Gastroesophageal sphincter (tissue), 4 donors: ENCODE measurements around the gene ZNF227. TPM values are rescaled to one million over a fixed set of nuclear protein-coding genes. Genes with fewer than 3 reads are reported as not detected.
"Not testable (repeated sequence)": the region's sequence is repeated elsewhere in the genome, so short reads cannot be mapped to it uniquely, and the experiment has no call there.

Experiments
- ATAC-seq: fragments of 150-250 bp; one replicate; pipeline ENCODE4 v1.9.1; 2016; ENCODE audit warnings: mild to moderate bottlenecking, moderate library complexity
- H3K27ac ChIP-seq, 4 donors: fragments of 200-600 bp; sonication (generic) in 3 of 4; 1 replicate in 3 of 4; 2 replicates in 1 of 4; pipeline ENCODE4 v1.5.1; 2016 to 2019
- H3K27me3 ChIP-seq: fragments of 200-600 bp; sonication (generic); one replicate; pipeline ENCODE4 v1.5.1; 2019
- H3K36me3 ChIP-seq, 2 donors: fragments of 200-600 bp; sonication (generic); one replicate each; pipeline ENCODE4 v1.5.1; 2019; ENCODE audit warnings: control low read depth in 1 of 2
- H3K4me1 ChIP-seq, 3 donors: fragments of 200-600 bp; sonication (generic); 1 replicate in 2 of 3; 2 replicates in 1 of 3; pipeline ENCODE4 v1.5.1; 2016 to 2019; ENCODE audit warnings: control low read depth in 2 of 3
- H3K4me3 ChIP-seq, 2 donors: fragments of 200-600 bp; sonication (generic); one replicate each; pipeline ENCODE4 v1.5.1; 2019; ENCODE audit warnings: mild to moderate bottlenecking in 1 of 2, moderate library complexity in 1 of 2
- H3K9me3 ChIP-seq, 3 donors: fragments of 200-600 bp; sonication (generic); one replicate each; pipeline ENCODE4 v1.5.1; 2017 to 2019; ENCODE audit warnings: control low read depth in 2 of 3
- EP300 ChIP-seq: sonication (generic); formaldehyde crosslinking; IDR thresholded peaks from one replicate; pipeline ENCODE4 v1.6.1; 2017; ENCODE audit warnings: antibody characterized with exemption, mild to moderate bottlenecking
- POLR2A ChIP-seq, 2 donors: fragments of 450-650 bp; IDR thresholded peaks; one replicate each; pipeline ENCODE4 v1.6.1; 2017; ENCODE audit warnings: antibody characterized with exemption in 2 of 2, mild to moderate bottlenecking in 2 of 2, moderate library complexity in 1 of 2
- POLR2AphosphoS5 ChIP-seq: sonication (generic); formaldehyde crosslinking; IDR thresholded peaks from one replicate; pipeline ENCODE4 v1.6.1; 2017; ENCODE audit warnings: antibody characterized with exemption
- WGBS, 2 donors: methylation state at CpG; one replicate each; pipeline ENCODE4 v1.1.5; 2018; ENCODE audit warnings: low coverage in 1 of 2; 5-methylcytosine and 5-hydroxymethylcytosine counted together
- total RNA-seq, 4 donors: library from RNA; depleted of rRNA; stranded (reverse); fragments of >200 nt; gene quantifications; one replicate each; pipeline ENCODE4 v1.1.0, GENCODE V29; 2016
- TF ChIP-seq, protein P1 (sequence below), 4 experiments: fragments of 200-600 bp in 2 of 4; fragments of 450-650 bp in 2 of 4; sonication (generic) in 1 of 4; IDR thresholded peaks; one replicate each; pipeline ENCODE4 v1.5.1; 2017 to 2019; ENCODE audit warnings: antibody characterized with exemption in 4 of 4, mild to moderate bottlenecking in 2 of 4, moderate library complexity in 2 of 4

Gene ZNF227
- total RNA-seq, 4 donors from 2014 or later, result 10.6 to 19.3 (median 14.7) TPM

- no peaks in the 10 kb centered on the region for H3K27me3 ChIP-seq
- no peak for ATAC-seq
- peaks cover 0 to 14% (median 4%) of the 10 kb centered on the region in 3 donors for H3K4me1 ChIP-seq
- H3K9me3 ChIP-seq, result peaks cover 0 to 4% (median 0%) of the 10 kb centered on the region in 3 donors
- peak overlapping the region; percentile 47 to 90 (median 86) for H3K27ac ChIP-seq
- H3K4me3 ChIP-seq, result peak overlapping the region; percentile 56 to 71
- WGBS, 2 donors, result 3 to 20% methylated on average over 2 to 15 of the region's 15 CpGs
- TF ChIP-seq, protein P1, sequence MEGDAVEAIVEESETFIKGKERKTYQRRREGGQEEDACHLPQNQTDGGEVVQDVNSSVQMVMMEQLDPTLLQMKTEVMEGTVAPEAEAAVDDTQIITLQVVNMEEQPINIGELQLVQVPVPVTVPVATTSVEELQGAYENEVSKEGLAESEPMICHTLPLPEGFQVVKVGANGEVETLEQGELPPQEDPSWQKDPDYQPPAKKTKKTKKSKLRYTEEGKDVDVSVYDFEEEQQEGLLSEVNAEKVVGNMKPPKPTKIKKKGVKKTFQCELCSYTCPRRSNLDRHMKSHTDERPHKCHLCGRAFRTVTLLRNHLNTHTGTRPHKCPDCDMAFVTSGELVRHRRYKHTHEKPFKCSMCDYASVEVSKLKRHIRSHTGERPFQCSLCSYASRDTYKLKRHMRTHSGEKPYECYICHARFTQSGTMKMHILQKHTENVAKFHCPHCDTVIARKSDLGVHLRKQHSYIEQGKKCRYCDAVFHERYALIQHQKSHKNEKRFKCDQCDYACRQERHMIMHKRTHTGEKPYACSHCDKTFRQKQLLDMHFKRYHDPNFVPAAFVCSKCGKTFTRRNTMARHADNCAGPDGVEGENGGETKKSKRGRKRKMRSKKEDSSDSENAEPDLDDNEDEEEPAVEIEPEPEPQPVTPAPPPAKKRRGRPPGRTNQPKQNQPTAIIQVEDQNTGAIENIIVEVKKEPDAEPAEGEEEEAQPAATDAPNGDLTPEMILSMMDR (IDR thresholded peaks at IDR 0.05), result no peak
- TF ChIP-seq POLR2A (IDR thresholded peaks at IDR 0.05) (no peak), POLR2AphosphoS5 (no peak), EP300 (no peak)
- H3K36me3 ChIP-seq, result peaks cover 0 to 38% of the 10 kb centered on the region in 2 donors
Measured at GRCh38 chr19:44212866-44213346, 574 bp downstream of the ZNF227 start.

GRCh38 chr19:44219926-44220325 lies 7.6 kb downstream of the ZNF227 start:
- peaks cover 0 to 64% of the 10 kb centered on the region in 2 donors for H3K36me3 ChIP-seq
- not testable (repeated sequence) for ATAC-seq

DNA sequence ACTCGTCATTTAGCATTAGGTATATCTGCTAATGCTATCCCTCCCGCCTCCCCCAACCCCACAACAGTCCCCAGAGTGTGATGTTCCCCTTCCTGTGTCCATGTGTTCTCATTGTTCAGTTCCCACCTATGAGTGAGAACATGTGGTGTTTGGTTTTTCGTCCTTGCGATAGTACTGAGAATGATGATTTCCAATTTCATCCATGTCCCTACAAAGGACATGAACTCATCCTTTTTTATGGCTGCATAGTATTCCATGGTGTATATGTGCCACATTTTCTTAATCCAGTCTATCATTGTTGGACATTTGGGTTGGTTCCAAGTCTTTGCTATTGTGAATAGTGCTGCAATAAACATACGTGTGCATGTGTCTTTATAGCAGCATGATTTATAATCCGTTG lies 8.4 kb downstream of the ZNF227 start:
- not testable (repeated sequence) for H3K4me1 ChIP-seq, ATAC-seq, H3K27ac ChIP-seq, H3K4me3 ChIP-seq, H3K27me3 ChIP-seq
- H3K36me3 ChIP-seq, result peaks cover 0 to 62% of the 10 kb centered on the region in 2 donors
- H3K9me3 ChIP-seq, result peaks cover 0 to 43% (median 0%) of the 10 kb centered on the region in 3 donors
- WGBS, 2 donors, result 100% methylated on average over 1 to 4 of the region's 6 CpGs

More at GRCh38 chr19:44219926-44220325, 7.6 kb downstream of the ZNF227 start:
- H3K27ac ChIP-seq, H3K27me3 ChIP-seq, H3K4me3 ChIP-seq, H3K4me1 ChIP-seq: not testable (repeated sequence)
- peaks cover 0 to 36% (median 0%) of the 10 kb centered on the region in 3 donors for H3K9me3 ChIP-seq
- WGBS, 2 donors, result 93 to 100% methylated on average over 1 to 3 of the region's 3 CpGs

DNA sequence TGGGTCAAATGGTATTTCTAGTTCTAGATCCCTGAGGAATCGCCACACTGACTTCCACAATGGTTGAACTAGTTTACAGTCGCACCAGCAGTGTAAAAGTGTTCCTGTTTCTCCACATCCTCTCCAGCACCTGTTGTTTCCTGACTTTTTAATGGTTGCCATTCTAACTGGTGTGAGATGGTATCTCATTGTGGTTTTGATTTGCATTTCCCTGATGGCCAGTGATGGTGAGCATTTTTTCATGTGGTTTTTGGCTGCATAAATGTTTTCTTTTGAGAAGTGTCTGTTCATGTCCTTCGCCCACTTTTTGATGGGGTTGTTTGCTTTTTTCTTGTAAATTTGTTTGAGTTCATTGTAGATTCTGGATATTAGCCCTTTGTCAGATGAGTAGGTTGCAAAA lies 9.0 kb downstream of the ZNF227 start:
- not testable (repeated sequence) for H3K4me1 ChIP-seq, H3K4me3 ChIP-seq, H3K27me3 ChIP-seq, ATAC-seq, H3K27ac ChIP-seq
- Histone ChIP-seq H3K36me3 (peaks cover 0 to 62% of the 10 kb centered on the region in 2 donors), H3K9me3 (peaks cover 0 to 48% (median 0%) of the 10 kb centered on the region in 3 donors)
- 92% methylated on average over 2 of the region's 3 CpGs; no CpG with 5 or more reads in 1 of the 2 donors for WGBS, 2 donors

DNA sequence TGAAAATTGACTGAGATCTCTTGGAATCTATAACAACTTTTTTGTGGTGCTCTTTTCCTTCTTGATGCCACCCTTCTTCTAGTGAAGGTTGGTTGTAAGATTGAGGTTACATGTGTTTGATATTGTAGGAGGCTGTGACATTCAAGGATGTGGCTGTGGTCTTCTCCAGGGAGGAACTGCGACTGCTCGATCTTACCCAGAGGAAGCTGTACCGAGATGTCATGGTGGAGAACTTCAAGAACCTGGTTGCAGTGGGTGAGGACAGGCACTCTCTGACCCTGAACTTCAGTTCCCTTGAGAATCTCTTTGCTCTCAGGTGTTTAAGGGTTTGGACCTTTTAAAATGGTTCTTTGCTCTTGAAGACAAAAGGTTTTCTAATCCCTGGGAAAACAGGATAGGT lies 16.0 kb downstream of the ZNF227 start:
- no peak for ATAC-seq

DNA sequence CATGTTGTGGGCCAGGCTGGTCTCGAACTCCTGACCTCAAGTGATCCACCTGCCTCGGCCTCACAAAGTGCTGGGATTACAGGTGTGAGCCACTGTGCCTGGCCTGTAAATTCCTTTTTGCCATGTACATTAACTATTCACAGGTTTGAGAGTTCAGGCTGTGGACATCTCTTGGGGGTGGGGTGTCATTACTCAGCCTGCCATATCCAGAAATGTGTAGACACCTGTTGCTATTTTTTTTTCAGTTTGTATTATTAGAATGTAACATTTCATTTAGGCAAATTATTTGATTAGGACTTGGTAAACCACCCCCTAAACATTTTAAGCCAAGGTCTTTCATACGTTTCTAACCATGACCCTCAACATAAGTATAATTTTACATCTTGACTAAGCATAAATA lies 20.5 kb downstream of the ZNF227 start:
- Histone ChIP-seq H3K9me3 (peaks cover 3 to 98% (median 16%) of the 10 kb centered on the region in 3 donors), H3K4me1 (no peaks in the 10 kb centered on the region), H3K27ac (no peak overlapping the region), H3K27me3 (no peaks in the 10 kb centered on the region), H3K36me3 (peaks cover 46 to 98% of the 10 kb centered on the region in 2 donors), H3K4me3 (no peak overlapping the region)
- WGBS, 2 donors, result 88 to 89% methylated on average over 1 to 3 of the region's 3 CpGs
- TF ChIP-seq EP300, result no peak
- ATAC-seq, result no peak

More for the DNA sequence above, 16.0 kb downstream of the ZNF227 start:
- no peaks in the 10 kb centered on the region for H3K4me1 ChIP-seq
- no peak for TF ChIP-seq POLR2AphosphoS5
- no peak for TF ChIP-seq POLR2A (IDR thresholded peaks at IDR 0.05)
- TF ChIP-seq, protein P1 (IDR thresholded peaks at IDR 0.05), result no peak
- no peak for TF ChIP-seq EP300
- peaks cover 21 to 82% of the 10 kb centered on the region in 2 donors for H3K36me3 ChIP-seq
- H3K4me3 ChIP-seq, result no peak overlapping the region
- H3K27me3 ChIP-seq, result no peaks in the 10 kb centered on the region
- peaks cover 0 to 89% (median 8%) of the 10 kb centered on the region in 3 donors for H3K9me3 ChIP-seq
- no peak overlapping the region for H3K27ac ChIP-seq
- 96 to 100% methylated on average over 2 to 3 of the region's 3 CpGs for WGBS, 2 donors

DNA sequence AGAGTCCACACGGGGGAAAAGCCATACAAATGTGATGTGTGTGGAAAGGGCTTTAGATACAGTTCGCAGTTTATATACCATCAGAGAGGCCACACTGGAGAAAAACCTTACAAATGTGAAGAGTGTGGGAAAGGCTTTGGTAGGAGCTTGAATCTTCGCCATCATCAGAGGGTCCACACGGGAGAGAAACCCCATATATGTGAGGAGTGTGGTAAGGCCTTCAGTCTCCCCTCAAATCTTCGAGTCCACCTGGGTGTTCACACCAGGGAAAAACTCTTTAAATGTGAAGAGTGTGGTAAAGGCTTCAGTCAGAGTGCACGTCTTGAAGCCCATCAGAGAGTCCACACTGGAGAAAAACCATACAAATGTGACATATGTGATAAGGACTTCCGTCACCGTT lies 24.1 kb downstream of the ZNF227 start:
- Histone ChIP-seq H3K4me1 (no peaks in the 10 kb centered on the region), H3K9me3 (peaks cover 3 to 98% (median 10%) of the 10 kb centered on the region in 3 donors), H3K4me3 (no peak overlapping the region), H3K27ac (no peak overlapping the region), H3K27me3 (no peaks in the 10 kb centered on the region), H3K36me3 (peaks cover 28 to 84% of the 10 kb centered on the region in 2 donors)
- WGBS, 2 donors, result 93 to 97% methylated on average over 6 to 8 of the region's 8 CpGs
- TF ChIP-seq, protein P1 (IDR thresholded peaks at IDR 0.05), result no peak
- no peak for TF ChIP-seq POLR2A (IDR thresholded peaks at IDR 0.05)
- TF ChIP-seq EP300, result no peak
- TF ChIP-seq POLR2AphosphoS5, result no peak
- no peak for ATAC-seq

- H3K9me3 ChIP-seq, result peaks cover 2 to 100% (median 16%) of the 10 kb centered on the region in 3 donors
- H3K27ac ChIP-seq, H3K27me3 ChIP-seq, ATAC-seq, H3K4me1 ChIP-seq, H3K4me3 ChIP-seq: not testable (repeated sequence)
- 100% methylated on average over 2 of the region's 2 CpGs for WGBS, 2 donors
- H3K36me3 ChIP-seq, result peaks cover 0 to 32% of the 10 kb centered on the region in 2 donors
Measured at GRCh38 chr19:44252332-44252731, 40.0 kb downstream of the ZNF227 start.

GRCh38 chr19:44253392-44253791 lies 41.1 kb downstream of the ZNF227 start:
- H3K4me3 ChIP-seq, H3K27ac ChIP-seq, ATAC-seq, H3K27me3 ChIP-seq, H3K4me1 ChIP-seq: not testable (repeated sequence)
- Histone ChIP-seq H3K36me3 (peaks cover 0 to 30% of the 10 kb centered on the region in 2 donors), H3K9me3 (peaks cover 2 to 100% (median 16%) of the 10 kb centered on the region in 3 donors)
- WGBS, 2 donors, result 84 to 89% methylated on average over 1 to 2 of the region's 2 CpGs
